ENCODE data around the gene HPSE2. TPM values are rescaled to one million over a fixed set of nuclear protein-coding genes. Genes with fewer than 3 reads are reported as not detected.

Gene HPSE2
- total RNA-seq, 2 experiments from 2014 or later = not detected

DNA sequence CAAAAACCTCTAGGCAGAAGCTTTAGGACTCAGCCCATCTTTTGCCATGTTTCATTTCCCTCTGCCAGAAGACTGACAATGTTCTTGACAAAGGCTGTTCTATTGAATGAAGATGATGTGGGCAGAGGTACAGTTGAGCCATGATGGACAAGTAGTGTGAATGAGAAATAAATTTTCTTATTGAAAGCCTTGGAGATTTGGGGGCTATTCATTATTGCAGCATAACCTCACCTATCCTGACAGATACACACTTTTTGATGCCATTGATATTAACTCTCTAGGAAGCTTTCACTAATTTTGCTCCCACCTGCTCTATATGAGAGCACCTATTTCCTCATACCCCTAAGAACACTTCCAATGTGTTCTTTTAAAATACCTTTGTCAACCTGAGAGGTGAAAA is 752.0 kb downstream of the HPSE2 start:
- Mint-ChIP-seq H3K9me3 (peaks cover 1% of the 10 kb centered on the region), H3K4me1 (peaks cover 8% of the 10 kb centered on the region), H3K27ac (no peak overlapping the region), H3K27me3 (no peaks in the 10 kb centered on the region), H3K36me3 (no peaks in the 10 kb centered on the region), H3K4me3 (no peak overlapping the region)
- no peak for DNase-seq

DNA sequence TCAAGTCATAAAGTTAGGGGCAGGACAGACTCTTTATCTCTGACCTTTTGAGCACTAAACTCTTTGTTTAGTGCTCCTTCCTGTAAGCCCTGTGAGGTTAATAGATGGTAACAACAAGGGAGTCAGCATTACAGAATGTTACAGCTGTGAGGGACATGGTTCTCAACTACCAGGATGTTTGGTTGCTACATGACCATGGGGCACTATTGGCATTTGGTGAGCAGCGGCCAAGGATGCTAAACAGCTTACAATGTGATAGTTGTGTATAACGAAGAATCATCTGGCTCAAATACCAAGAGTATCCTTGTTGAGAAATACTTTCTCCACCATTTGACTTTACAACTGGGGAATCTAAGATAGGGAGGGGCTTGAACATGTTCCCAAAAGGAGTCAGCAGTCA is 753.6 kb downstream of the HPSE2 start:
- Mint-ChIP-seq H3K4me3 (no peak overlapping the region), H3K27me3 (no peaks in the 10 kb centered on the region), H3K36me3 (no peaks in the 10 kb centered on the region), H3K4me1 (peaks cover 10% of the 10 kb centered on the region), H3K27ac (no peak overlapping the region), H3K9me3 (peaks cover 1% of the 10 kb centered on the region)
- no peak for DNase-seq

GRCh38 chr10:98481404-98481945 is 754.2 kb downstream of the HPSE2 start:
- Mint-ChIP-seq H3K4me1 (peaks cover 10% of the 10 kb centered on the region), H3K4me3 (no peak overlapping the region), H3K27ac (no peak overlapping the region), H3K27me3 (no peaks in the 10 kb centered on the region), H3K9me3 (peaks cover 1% of the 10 kb centered on the region), H3K36me3 (no peaks in the 10 kb centered on the region)
- DNase-seq = no peak

GRCh38 chr10:98478430-98479222 is 757.0 kb downstream of the HPSE2 start:
- no peak for DNase-seq
- H3K27me3 Mint-ChIP-seq = no peaks in the 10 kb centered on the region
- H3K4me3 Mint-ChIP-seq = no peak overlapping the region
- no peaks in the 10 kb centered on the region for H3K9me3 Mint-ChIP-seq
- no peak overlapping the region for H3K27ac Mint-ChIP-seq
- H3K36me3 Mint-ChIP-seq = no peaks in the 10 kb centered on the region
- H3K4me1 Mint-ChIP-seq = peaks cover 19% of the 10 kb centered on the region

GRCh38 chr10:98477861-98478260 is 757.8 kb downstream of the HPSE2 start:
- no peak for DNase-seq
- Mint-ChIP-seq H3K36me3 (no peaks in the 10 kb centered on the region), H3K4me1 (peaks cover 19% of the 10 kb centered on the region), H3K4me3 (no peak overlapping the region), H3K27ac (no peak overlapping the region), H3K9me3 (no peaks in the 10 kb centered on the region), H3K27me3 (no peaks in the 10 kb centered on the region)

DNA sequence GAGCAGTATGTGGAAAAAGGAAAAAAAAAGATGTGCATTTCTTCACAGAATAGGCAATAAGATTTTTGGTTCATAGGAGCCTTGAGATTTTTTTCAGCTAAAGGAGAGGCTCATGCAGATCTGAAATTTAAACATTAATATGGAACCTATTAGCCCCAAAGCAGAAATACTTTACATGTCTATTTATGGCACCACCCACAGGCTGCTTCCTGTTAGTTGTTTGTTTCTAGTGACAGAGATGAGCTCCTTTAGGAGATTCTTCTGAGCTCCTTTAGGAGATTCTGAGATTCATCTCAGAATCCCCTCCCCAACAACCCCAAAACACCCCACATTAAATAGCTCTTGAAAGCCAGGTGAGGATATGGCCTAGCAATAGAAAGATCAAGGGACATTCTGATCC is 761.0 kb downstream of the HPSE2 start:
- no peak overlapping the region for H3K27ac Mint-ChIP-seq
- H3K4me1 Mint-ChIP-seq = peaks cover 19% of the 10 kb centered on the region
- no peaks in the 10 kb centered on the region for H3K9me3 Mint-ChIP-seq
- H3K4me3 Mint-ChIP-seq = no peak overlapping the region
- H3K27me3 Mint-ChIP-seq = peaks cover 5% of the 10 kb centered on the region
- DNase-seq = no peak
- H3K36me3 Mint-ChIP-seq = no peaks in the 10 kb centered on the region

DNA sequence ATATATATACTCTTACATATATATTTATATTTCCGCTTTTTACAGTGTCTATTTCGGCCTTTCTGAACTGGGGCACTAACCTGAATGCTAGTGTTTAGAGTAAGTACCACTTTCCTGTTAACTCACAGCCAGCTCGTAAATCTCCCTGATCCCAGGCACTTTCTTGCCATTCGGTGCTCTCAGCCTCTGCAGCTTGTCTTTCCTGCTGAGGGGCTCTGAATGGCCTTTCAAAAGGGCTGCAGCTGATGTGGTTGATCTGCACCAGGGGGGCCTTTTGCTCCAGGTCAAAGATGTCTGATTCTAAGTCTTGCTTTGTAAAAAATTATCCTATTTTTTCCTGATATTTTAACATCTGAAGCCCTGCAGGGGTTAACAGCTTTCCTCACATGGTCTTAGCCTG is 763.5 kb downstream of the HPSE2 start:
- Mint-ChIP-seq H3K27ac (no peak overlapping the region), H3K4me1 (peaks cover 11% of the 10 kb centered on the region), H3K27me3 (peaks cover 5% of the 10 kb centered on the region), H3K36me3 (no peaks in the 10 kb centered on the region), H3K4me3 (no peak overlapping the region), H3K9me3 (no peaks in the 10 kb centered on the region)
- DNase-seq = no peak

- DNase-seq = no peak
- no peaks in the 10 kb centered on the region for H3K36me3 Mint-ChIP-seq
- peaks cover 8% of the 10 kb centered on the region for H3K27me3 Mint-ChIP-seq
- no peak overlapping the region for H3K4me3 Mint-ChIP-seq
- H3K4me1 Mint-ChIP-seq = peaks cover 14% of the 10 kb centered on the region
- no peak overlapping the region for H3K27ac Mint-ChIP-seq
- no peaks in the 10 kb centered on the region for H3K9me3 Mint-ChIP-seq
Measured at GRCh38 chr10:98470850-98471249, 764.8 kb downstream of the HPSE2 start.

- no peak overlapping the region for H3K4me3 Mint-ChIP-seq
Measured at GRCh38 chr10:98469001-98469931, 766.4 kb downstream of the HPSE2 start.

DNA sequence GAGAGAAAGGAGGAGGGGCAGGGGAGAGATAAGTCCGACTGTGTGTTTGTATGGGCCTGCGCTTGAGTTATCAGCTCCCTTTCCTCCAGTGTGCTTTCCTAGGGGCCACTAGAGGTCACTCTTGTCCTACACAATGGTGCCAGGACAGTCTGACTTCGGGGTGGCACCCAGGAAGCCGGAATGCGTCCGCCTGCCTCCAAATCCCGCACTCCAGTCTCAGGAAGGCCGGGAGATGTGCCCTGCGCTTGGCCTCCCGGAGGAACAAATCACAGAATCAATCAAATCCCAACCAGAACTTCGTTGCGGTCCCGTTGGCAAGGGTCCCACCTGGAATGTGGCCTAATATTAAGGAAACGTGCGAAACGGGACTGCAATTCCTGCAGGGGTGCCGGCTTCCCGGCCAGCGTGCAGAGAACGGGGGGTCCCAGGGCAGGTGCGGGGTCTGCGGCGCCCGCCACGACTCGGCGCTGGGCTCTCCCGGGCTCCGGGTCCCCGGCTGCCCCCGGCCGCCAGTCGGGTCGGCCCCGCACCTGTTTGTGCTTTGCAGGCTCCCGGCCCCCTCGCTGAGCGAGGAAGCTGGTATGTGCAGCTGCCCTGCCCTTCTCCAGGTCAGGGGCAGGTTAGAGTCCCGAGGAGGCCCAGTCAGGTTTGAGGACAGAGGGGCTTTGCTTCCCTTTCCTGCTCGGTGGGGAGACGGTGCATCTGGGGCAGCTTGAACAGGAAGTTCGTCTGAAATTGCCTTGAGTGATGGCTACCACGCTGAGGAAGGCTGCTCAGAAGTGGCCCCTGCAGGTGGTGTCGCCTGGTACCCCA is 767.9 kb downstream of the HPSE2 start:
- Mint-ChIP-seq H3K4me3 (peak overlapping the region; percentile 88), H3K27me3 (peaks cover 14% of the 10 kb centered on the region), H3K36me3 (no peaks in the 10 kb centered on the region), H3K4me1 (peaks cover 6% of the 10 kb centered on the region), H3K27ac (peak overlapping the region; percentile 79), H3K9me3 (no peaks in the 10 kb centered on the region)
- peak; percentile 55 for DNase-seq

More at GRCh38 chr10:98469001-98469931, 766.4 kb downstream of the HPSE2 start:
- Mint-ChIP-seq H3K27me3 (peaks cover 9% of the 10 kb centered on the region), H3K9me3 (no peaks in the 10 kb centered on the region), H3K27ac (no peak overlapping the region), H3K4me1 (peaks cover 11% of the 10 kb centered on the region), H3K36me3 (no peaks in the 10 kb centered on the region)
- DNase-seq = no peak

DNA sequence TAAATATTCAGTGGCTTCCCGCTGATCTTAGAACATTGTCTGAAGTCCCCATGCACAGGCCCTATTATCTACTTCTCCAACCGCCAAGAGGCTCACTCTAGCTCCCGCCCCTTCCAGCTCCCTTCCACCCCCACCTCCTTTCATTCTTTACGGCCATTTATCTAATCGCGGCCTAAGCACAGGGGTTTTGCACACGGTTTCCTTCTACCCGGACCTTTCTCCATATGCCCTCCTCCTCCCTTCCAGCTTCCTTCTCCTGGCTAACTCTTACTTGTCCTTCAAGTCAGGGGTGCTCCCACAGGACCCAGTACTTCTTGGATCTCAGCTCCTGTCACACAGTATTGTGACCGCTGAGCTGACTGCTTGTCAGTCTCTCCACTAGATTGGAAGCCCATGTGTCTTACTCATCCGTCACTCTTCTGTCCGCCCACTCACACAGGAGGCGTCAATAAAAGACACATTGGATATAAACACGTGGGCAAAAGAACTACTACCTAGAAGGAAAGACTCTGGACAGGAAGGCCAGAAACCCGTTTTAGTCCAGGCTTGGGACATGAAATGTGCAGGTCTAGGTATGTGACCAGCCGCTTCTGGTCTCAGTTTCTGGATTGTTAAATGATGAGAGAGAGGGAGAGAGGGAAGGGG is 768.7 kb downstream of the HPSE2 start:
- H3K9me3 Mint-ChIP-seq = no peaks in the 10 kb centered on the region
- peaks cover 6% of the 10 kb centered on the region for H3K4me1 Mint-ChIP-seq
- DNase-seq = no peak
- peaks cover 19% of the 10 kb centered on the region for H3K27me3 Mint-ChIP-seq
- no peak overlapping the region for H3K27ac Mint-ChIP-seq
- H3K4me3 Mint-ChIP-seq = no peak overlapping the region
- no peaks in the 10 kb centered on the region for H3K36me3 Mint-ChIP-seq

DNA sequence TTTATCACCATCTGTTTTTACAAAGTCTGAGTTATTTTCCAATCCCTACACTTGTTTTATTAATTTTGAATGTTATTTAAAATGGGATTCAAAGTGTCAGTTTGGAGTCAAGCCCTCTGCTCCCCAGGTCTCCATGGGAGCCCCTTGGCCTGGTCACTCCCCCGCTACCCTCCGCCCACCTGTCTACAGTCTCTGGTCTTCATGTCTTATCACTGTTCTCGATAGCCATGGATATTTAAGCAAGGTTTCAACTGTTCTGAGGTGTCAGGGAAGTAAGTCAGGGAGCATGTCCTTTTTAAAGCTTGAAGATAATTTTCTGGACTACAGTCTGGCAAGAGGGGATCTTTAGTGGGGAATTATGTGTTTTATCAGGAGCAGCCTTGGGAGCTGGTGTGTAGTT is 769.8 kb downstream of the HPSE2 start:
- no peaks in the 10 kb centered on the region for H3K36me3 Mint-ChIP-seq
- DNase-seq = no peak
- no peak overlapping the region for H3K27ac Mint-ChIP-seq
- peaks cover 14% of the 10 kb centered on the region for H3K27me3 Mint-ChIP-seq
- H3K4me1 Mint-ChIP-seq = peaks cover 6% of the 10 kb centered on the region
- no peaks in the 10 kb centered on the region for H3K9me3 Mint-ChIP-seq
- H3K4me3 Mint-ChIP-seq = no peak overlapping the region

DNA sequence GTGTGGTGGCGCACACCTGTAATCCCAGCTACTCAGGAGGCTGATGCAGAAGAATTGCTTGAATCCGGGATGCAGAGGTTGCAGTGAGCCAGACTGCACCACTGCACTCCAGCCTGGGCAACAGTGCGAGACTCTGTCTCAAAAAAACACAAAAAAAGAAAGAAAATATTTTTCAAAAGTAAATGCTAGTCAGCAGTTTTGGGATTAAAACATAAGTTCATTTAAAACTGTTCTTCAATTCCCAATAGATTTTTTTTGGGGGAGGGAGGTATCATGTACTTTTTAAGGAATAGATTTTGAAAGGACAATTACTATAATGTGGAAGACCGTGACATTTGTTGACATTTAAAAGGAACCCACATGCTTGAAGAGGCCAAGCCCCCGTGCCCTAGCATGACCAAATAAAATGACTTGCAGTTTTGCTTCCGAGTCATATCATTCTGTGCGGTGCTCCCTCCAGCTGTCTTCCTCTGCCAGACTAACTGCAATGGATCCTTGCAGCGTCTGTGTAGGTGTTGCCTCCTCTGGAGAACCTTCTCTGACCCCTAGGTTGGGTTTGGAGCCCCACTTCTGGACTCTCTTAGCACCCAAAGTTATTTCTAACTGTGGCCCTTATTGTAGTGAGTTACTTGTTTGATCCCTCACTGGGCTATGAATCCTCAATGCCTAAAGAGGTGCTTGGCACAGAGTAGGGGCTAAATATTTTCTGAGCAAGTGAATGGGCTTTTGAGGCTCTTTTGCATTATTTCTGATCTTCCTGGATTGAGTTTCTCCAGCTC is 771.5 kb downstream of the HPSE2 start:
- H3K4me1 Mint-ChIP-seq = peaks cover 6% of the 10 kb centered on the region
- H3K36me3 Mint-ChIP-seq = no peaks in the 10 kb centered on the region
- no peak overlapping the region for H3K4me3 Mint-ChIP-seq
- DNase-seq = no peak
- no peak overlapping the region for H3K27ac Mint-ChIP-seq
- peaks cover 17% of the 10 kb centered on the region for H3K27me3 Mint-ChIP-seq
- H3K9me3 Mint-ChIP-seq = no peaks in the 10 kb centered on the region

GRCh38 chr10:98463016-98463415 is 772.6 kb downstream of the HPSE2 start:
- H3K36me3 Mint-ChIP-seq = no peaks in the 10 kb centered on the region
- DNase-seq = no peak
- H3K27ac Mint-ChIP-seq = no peak overlapping the region

More at GRCh38 chr10:98463016-98463415, 772.6 kb downstream of the HPSE2 start:
- Mint-ChIP-seq H3K27me3 (peaks cover 26% of the 10 kb centered on the region), H3K9me3 (no peaks in the 10 kb centered on the region), H3K4me3 (no peak overlapping the region), H3K4me1 (peaks cover 6% of the 10 kb centered on the region)

All from activated naive CD8-positive, alpha-beta T cell treated with anti-CD3 and anti-CD28 coated beads for 36 hours (primary cell).